HCT116 (cell line): ENCODE measurements around the gene TMEM178A. TPM values are rescaled to one million over a fixed set of nuclear protein-coding genes. Genes with fewer than 3 reads are reported as not detected.

Experiments
- ATAC-seq: fragments of 200-7000 bp; cut with Tn5 transposase; 2 replicates; pipeline ENCODE4 v1.9.1; 2020; ENCODE audit warnings: mild to moderate bottlenecking, moderate library complexity
- BruUV-seq: library from RNA; stranded (reverse); fragments of 400-500 nt; replicated peaks from 2 replicates; lab custom pipeline; 2021; lab: Mats Ljungman, UMichigan
- CTCF ChIA-PET: fragments of 300-600 bp; sonication (Branson Sonifier 250); formaldehyde crosslinking; loops from one replicate; lab custom pipeline; 2021; ENCODE audit warnings: antibody characterized with exemption; lab: Charles Lee
- POLR2A ChIA-PET: fragments of 300-600, 350-600 bp; sonication (Branson Sonifier 250); formaldehyde crosslinking; loops from one replicate; lab custom pipeline; 2021; ENCODE audit warnings: antibody characterized with exemption; lab: Charles Lee
- RAD21 ChIA-PET, 2 experiments: fragments of 300-600 bp; sonication (Branson Sonifier 250); formaldehyde crosslinking; loops; one replicate each; lab custom pipeline; 2023; ENCODE audit warnings: low total read pairs in 2 of 2; ENCODE audit not compliant: uncharacterized antibody in 2 of 2, unreplicated experiment in 2 of 2, low non-redundant PET in 1 of 2; lab: Charles Lee
- DNase-seq: peaks from one replicate; pipeline ENCODE4 v3.0.0-alpha.2; 2010; ENCODE audit warnings: low read depth, low spot score
- H2AFZ ChIP-seq: fragments of 200-600 bp; shearing (Covaris generic), sonication (generic); 2 replicates; pipeline ENCODE4 v1.6.1; 2017; ENCODE audit warnings: low read depth, mixed run types, mixed read lengths, antibody characterized with exemption, low read length; ENCODE audit not compliant: poor library complexity, severe bottlenecking
- H3K27ac ChIP-seq: 2 replicates; pipeline ENCODE4 v1.5.1; 2012; ENCODE audit warnings: low read depth, low read length
- H3K27me3 ChIP-seq: fragments of 200-600 bp; sonication (generic); 2 replicates; pipeline ENCODE4 v1.6.1; 2016; ENCODE audit warnings: mixed run types, low read length, mixed read lengths; ENCODE audit not compliant: insufficient read depth
- H3K36me3 ChIP-seq, 2 experiments: fragments of 200-500 bp in 1 of 2; fragments of 200-600 bp in 1 of 2; sonication (Bioruptor generic) in 1 of 2; sonication (generic) in 1 of 2; 2 replicates each; pipeline versions ENCODE4 v1.5.1 to v1.6.1; 2014 to 2016; ENCODE audit warnings: low read length in 2 of 2, inconsistent platforms in 1 of 2, mixed read lengths in 1 of 2, mixed run types in 1 of 2; ENCODE audit not compliant: insufficient read depth in 2 of 2, control insufficient read depth in 1 of 2
- H3K4me1 ChIP-seq, 2 experiments: fragments of 200-600 bp in 1 of 2; sonication (generic) in 1 of 2; 2 replicates each; pipeline versions ENCODE4 v1.5.1 to v1.6.1; 2012 to 2017; ENCODE audit warnings: low read length in 2 of 2, inconsistent platforms in 1 of 2, mild to moderate bottlenecking in 1 of 2, mixed read lengths in 1 of 2, mixed run types in 1 of 2, moderate library complexity in 1 of 2; ENCODE audit not compliant: insufficient read depth in 2 of 2, control insufficient read depth in 1 of 2
- H3K4me2 ChIP-seq: fragments of 200-600 bp; sonication (generic); 2 replicates; pipeline ENCODE4 v1.6.1; 2017; ENCODE audit warnings: mixed run types, low read length, mixed read lengths
- H3K4me3 ChIP-seq, 2 experiments: fragments of 200-600 bp in 1 of 2; sonication (generic) in 1 of 2; replicated peaks in 1 of 2; 2 replicates each; pipeline ENCODE4 v1.5.1; 2011 to 2016; ENCODE audit warnings: low read length in 2 of 2, control low read depth in 1 of 2, low read depth in 1 of 2, mild to moderate bottlenecking in 1 of 2, mixed read lengths in 1 of 2, mixed run types in 1 of 2
- H3K79me2 ChIP-seq: fragments of 200-600 bp; sonication (generic); 2 replicates; pipeline ENCODE4 v1.6.1; 2017; ENCODE audit warnings: mild to moderate bottlenecking, mixed run types, low read length, moderate library complexity, mixed read lengths; ENCODE audit not compliant: insufficient read depth
- H3K9ac ChIP-seq: fragments of 200-600 bp; sonication (generic); 2 replicates; pipeline ENCODE4 v1.6.1; 2016; ENCODE audit warnings: low read length, mixed read lengths
- H3K9me2 ChIP-seq: fragments of 200-600 bp; sonication (generic), shearing (Covaris generic); 2 replicates; pipeline ENCODE4 v1.6.1; 2017; ENCODE audit warnings: mixed run types, mild to moderate bottlenecking, moderate library complexity; ENCODE audit not compliant: insufficient read depth
- H3K9me3 ChIP-seq, 2 experiments: fragments of 200-500 bp in 1 of 2; fragments of 200-600 bp in 1 of 2; sonication (Bioruptor generic) in 1 of 2; sonication (generic) in 1 of 2; 2 replicates each; pipeline ENCODE4 v1.6.1; 2014 to 2017; ENCODE audit warnings: low read length in 2 of 2, mixed read lengths in 2 of 2, inconsistent platforms in 1 of 2, low read depth in 1 of 2, mild to moderate bottlenecking in 1 of 2, mixed run types in 1 of 2, moderate library complexity in 1 of 2; ENCODE audit not compliant: control insufficient read depth in 1 of 2, insufficient read depth in 1 of 2
- H4K20me1 ChIP-seq: fragments of 200-600 bp; sonication (generic), shearing (Covaris generic); 2 replicates; pipeline ENCODE4 v1.6.1; 2017; ENCODE audit warnings: mixed run types, mild to moderate bottlenecking, moderate library complexity; ENCODE audit not compliant: insufficient read depth
- CBX3 ChIP-seq: IDR thresholded peaks from 2 replicates; pipeline ENCODE4 v1.6.1; 2012; ENCODE audit warnings: low read depth
- CEBPB ChIP-seq: IDR thresholded peaks from 2 replicates; pipeline ENCODE4 v1.6.1; 2012; ENCODE audit warnings: low read depth
- CTCF ChIP-seq, 3 experiments: fragments of 200-600 bp in 1 of 3; sonication (generic) in 1 of 3; IDR thresholded peaks in 2 of 3; conservative IDR thresholded peaks in 1 of 3; 2 replicates each; pipeline ENCODE4 v1.5.1; 2012 to 2017; ENCODE audit warnings: low read depth in 2 of 3, low read length in 2 of 3, antibody characterized with exemption in 1 of 3, borderline replicate concordance in 1 of 3, control low read depth in 1 of 3, mild to moderate bottlenecking in 1 of 3, mixed read lengths in 1 of 3, mixed run types in 1 of 3, moderate library complexity in 1 of 3; ENCODE audit not compliant: insufficient read depth in 1 of 3
- EZH2 ChIP-seq: fragments of 200-600 bp; sonication (generic); IDR thresholded peaks from 2 replicates; pipeline ENCODE4 v1.6.1; 2017; ENCODE audit warnings: antibody characterized with exemption, mixed run types
- EZH2phosphoT487 ChIP-seq: fragments of 200-600 bp; IDR thresholded peaks from 2 replicates; pipeline ENCODE4 v1.6.1; 2018; ENCODE audit warnings: antibody characterized with exemption, borderline replicate concordance
- JUND ChIP-seq: IDR thresholded peaks from 2 replicates; pipeline ENCODE4 v1.6.1; 2012
- MAX ChIP-seq: IDR thresholded peaks from 2 replicates; pipeline ENCODE4 v1.6.1; 2012
- POLR2A ChIP-seq: IDR thresholded peaks from 2 replicates; pipeline ENCODE4 v1.7.0; 2011; ENCODE audit warnings: borderline replicate concordance; ENCODE audit not compliant: insufficient read depth, insufficient read length; ENCODE audit errors: extremely low read depth
- POLR2AphosphoS5 ChIP-seq: IDR thresholded peaks from 2 replicates; pipeline ENCODE4 v1.6.1; 2011; ENCODE audit warnings: mild to moderate bottlenecking, low read depth, low read length, moderate library complexity
- RAD21 ChIP-seq: IDR thresholded peaks from 2 replicates; pipeline ENCODE4 v1.6.1; 2012; ENCODE audit warnings: low read depth, mild to moderate bottlenecking
- REST ChIP-seq: IDR thresholded peaks from 2 replicates; pipeline ENCODE4 v1.6.1; 2012; ENCODE audit warnings: low read depth
- SIN3A ChIP-seq: IDR thresholded peaks from 2 replicates; pipeline ENCODE4 v1.6.1; 2012; ENCODE audit warnings: low read depth
- SP1 ChIP-seq: IDR thresholded peaks from 2 replicates; pipeline ENCODE4 v1.6.1; 2012; ENCODE audit warnings: low read depth
- SRF ChIP-seq: IDR thresholded peaks from 2 replicates; pipeline ENCODE4 v1.6.1; 2012; ENCODE audit warnings: low read depth
- YY1 ChIP-seq: IDR thresholded peaks from 2 replicates; pipeline ENCODE4 v1.6.1; 2011; ENCODE audit warnings: low read length, low read depth, moderate library complexity, mild to moderate bottlenecking; ENCODE audit not compliant: insufficient replicate concordance; ENCODE audit errors: extremely low read depth
- ZFX ChIP-seq: fragments of 450-650 bp; IDR thresholded peaks from 2 replicates; pipeline ENCODE4 v1.6.1; 2017
- ZNF274 ChIP-seq: fragments of 200-500 bp; sonication (Bioruptor generic); IDR thresholded peaks from 2 replicates; pipeline ENCODE4 v1.6.1; 2014; ENCODE audit warnings: mild to moderate bottlenecking, low read depth, low read length, inconsistent platforms
- intact Hi-C: fragments of 100-400 bp; cut with micrococcal nuclease; formaldehyde crosslinking; loops from 2 replicates; pipeline ENCODE4 v1.10.0; 2022
- total RNA-seq: library from RNA; stranded (reverse); gene quantifications from one replicate; pipeline ENCODE4 v1.2.1, GENCODE V29; 2021; ENCODE audit not compliant: unreplicated experiment

TMEM178A gene
- total RNA-seq, 1 experiment from 2014 or later: 1.3 TPM

- CTCF ChIA-PET: no interaction called here
- Histone ChIP-seq H2AFZ (no peak overlapping the region), H3K27me3 (0 out of 2 replicates have a peak, but pooled peaks cover 20% of the 10 kb centered on the region), H3K9me2 (no peaks in the 10 kb centered on the region)
- DNase-seq: no peak
- intact Hi-C loops: no loop called here
- no TSS peak for BruUV-seq
- TF ChIP-seq POLR2AphosphoS5: no peak
- no peak for TF ChIP-seq ZNF274
- TF ChIP-seq CBX3: no peak
- no peak for TF ChIP-seq MAX
- no peak for TF ChIP-seq ZFX
- no peak for TF ChIP-seq YY1
- TF ChIP-seq, all 23 proteins: peak for 0
- H3K79me2 ChIP-seq: no peaks in the 10 kb centered on the region
- H3K27ac ChIP-seq: no peak overlapping the region
- no peak overlapping the region for H3K9ac ChIP-seq
- no peak overlapping the region for H3K4me2 ChIP-seq
- RAD21 ChIA-PET: no interaction called here
- POLR2A ChIA-PET: no interaction called here
- H3K4me1 ChIP-seq: no peaks in the 10 kb centered on the region
- H3K4me3 ChIP-seq: no peak overlapping the region
- H4K20me1 ChIP-seq: no peaks in the 10 kb centered on the region
- H3K9me3 ChIP-seq: no peaks in the 10 kb centered on the region
- no peak for ATAC-seq
- no peaks in the 10 kb centered on the region for H3K36me3 ChIP-seq
These were observed 47.5 kb upstream of the TMEM178A start for GRCh38 chr2:39618236-39618635.

GRCh38 chr2:39618736-39619135 is 47.0 kb upstream of the TMEM178A start:
- no peaks in the 10 kb centered on the region for H3K79me2 ChIP-seq
- H3K4me2 ChIP-seq: no peak overlapping the region
- ATAC-seq (no peak), DNase-seq (no peak)
- POLR2A ChIA-PET: no interaction called here
- BruUV-seq: no TSS peak
- H3K9ac ChIP-seq: no peak overlapping the region
- H3K4me1 ChIP-seq: no peaks in the 10 kb centered on the region
- no peak overlapping the region for H3K27ac ChIP-seq
- CTCF ChIA-PET: no interaction called here
- intact Hi-C loops: no loop called here
- H3K4me3 ChIP-seq: no peak overlapping the region
- H4K20me1 ChIP-seq: no peaks in the 10 kb centered on the region
- RAD21 ChIA-PET: no interaction called here
- H3K9me2 ChIP-seq: no peaks in the 10 kb centered on the region
- no peaks in the 10 kb centered on the region for H3K9me3 ChIP-seq
- no peak overlapping the region for H2AFZ ChIP-seq
- H3K27me3 ChIP-seq: 0 out of 2 replicates have a peak, but pooled peaks cover 20% of the 10 kb centered on the region
- no peaks in the 10 kb centered on the region for H3K36me3 ChIP-seq
- TF ChIP-seq EZH2phosphoT487: no peak
- TF ChIP-seq JUND: no peak
- TF ChIP-seq RAD21: no peak
- no peak for TF ChIP-seq MAX
- TF ChIP-seq POLR2A: no peak
- TF ChIP-seq SRF: no peak
- no peak for TF ChIP-seq CTCF (IDR thresholded peaks at IDR 0.05 in 2 of 3, conservative IDR thresholded peaks at IDR 0.05 in 1 of 3; ENCODE audit: borderline replicate concordance in 1 of 3, insufficient read depth in 1 of 3, low read depth in 2 of 3, low read length in 2 of 3)
- TF ChIP-seq SIN3A: no peak
- TF ChIP-seq CEBPB: no peak
- no peak for TF ChIP-seq EZH2
- no peak for TF ChIP-seq CBX3
- TF ChIP-seq POLR2AphosphoS5: no peak
- TF ChIP-seq SP1: no peak
- TF ChIP-seq REST: no peak
